Neural crest cell (in vitro differentiated cells): ENCODE data around the gene MORF4L2. TPM values are rescaled to one million over a fixed set of nuclear protein-coding genes. Genes with fewer than 3 reads are reported as not detected.

Source experiments
- DNase-seq: peaks from one replicate; pipeline ENCODE4 v3.0.0; 2021; ENCODE audit warnings: low read depth, mixed read lengths, low spot score
- H3K27ac Mint-ChIP-seq: one replicate; pipeline ENCODE4 v1.8.0; 2021; ENCODE audit warnings: mild to moderate bottlenecking, mixed read lengths; ENCODE audit not compliant: unreplicated experiment
- H3K27me3 Mint-ChIP-seq: 2 replicates; pipeline ENCODE4 v1.8.0; 2021; ENCODE audit warnings: low read depth, mild to moderate bottlenecking, mixed read lengths
- H3K36me3 Mint-ChIP-seq: 2 replicates; pipeline ENCODE4 v1.8.0; 2021; ENCODE audit warnings: low read depth, mild to moderate bottlenecking, mixed read lengths
- H3K4me1 Mint-ChIP-seq: 2 replicates; pipeline ENCODE4 v1.8.0; 2021; ENCODE audit warnings: mixed read lengths
- H3K4me3 Mint-ChIP-seq: one replicate; pipeline ENCODE4 v1.8.0; 2021; ENCODE audit warnings: mild to moderate bottlenecking, mixed read lengths
- H3K9me3 Mint-ChIP-seq: 2 replicates; pipeline ENCODE4 v1.8.0; 2021; ENCODE audit warnings: mixed read lengths
- long read RNA-seq: library from polyadenylated mRNA; unstranded; transcript quantifications from one replicate; pipeline ENCODE4 v2.0.0, GENCODE V29; 2020
- total RNA-seq: library from RNA; stranded (reverse); gene quantifications from 2 replicates; pipeline ENCODE4 v1.2.1, GENCODE V29; 2021
- TF ChIP-seq, protein P1 (sequence below): fragments of 200-600 bp; sonication (generic); conservative IDR thresholded peaks from 2 replicates; pipeline ENCODE4 v1.5.0; 2021; ENCODE audit warnings: antibody characterized with exemption, mild to moderate bottlenecking

The MORF4L2 gene, protein sequence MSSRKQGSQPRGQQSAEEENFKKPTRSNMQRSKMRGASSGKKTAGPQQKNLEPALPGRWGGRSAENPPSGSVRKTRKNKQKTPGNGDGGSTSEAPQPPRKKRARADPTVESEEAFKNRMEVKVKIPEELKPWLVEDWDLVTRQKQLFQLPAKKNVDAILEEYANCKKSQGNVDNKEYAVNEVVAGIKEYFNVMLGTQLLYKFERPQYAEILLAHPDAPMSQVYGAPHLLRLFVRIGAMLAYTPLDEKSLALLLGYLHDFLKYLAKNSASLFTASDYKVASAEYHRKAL
- 412 TPM in 2 replicates for total RNA-seq
- long read RNA-seq, transcript MORF4L2-203 (4 exons, 1,983 nt), result minor isoform, 272 of 949 reads
- long read RNA-seq, transcript MORF4L2-215 (4 exons, 451 nt), result major isoform, 409 of 949 reads
- long read RNA-seq, transcript MORF4L2-201 (4 exons, 1,824 nt), result minor isoform, 41 of 949 reads
- long read RNA-seq, transcript MORF4L2-209 (5 exons, 869 nt), result minor isoform, 47 of 949 reads
- long read RNA-seq, partial matches to known transcripts, result 6 of 949 reads
- long read RNA-seq, other reads (novel, unspliced or antisense), result 126 of 949 reads

- TF ChIP-seq, protein P1, sequence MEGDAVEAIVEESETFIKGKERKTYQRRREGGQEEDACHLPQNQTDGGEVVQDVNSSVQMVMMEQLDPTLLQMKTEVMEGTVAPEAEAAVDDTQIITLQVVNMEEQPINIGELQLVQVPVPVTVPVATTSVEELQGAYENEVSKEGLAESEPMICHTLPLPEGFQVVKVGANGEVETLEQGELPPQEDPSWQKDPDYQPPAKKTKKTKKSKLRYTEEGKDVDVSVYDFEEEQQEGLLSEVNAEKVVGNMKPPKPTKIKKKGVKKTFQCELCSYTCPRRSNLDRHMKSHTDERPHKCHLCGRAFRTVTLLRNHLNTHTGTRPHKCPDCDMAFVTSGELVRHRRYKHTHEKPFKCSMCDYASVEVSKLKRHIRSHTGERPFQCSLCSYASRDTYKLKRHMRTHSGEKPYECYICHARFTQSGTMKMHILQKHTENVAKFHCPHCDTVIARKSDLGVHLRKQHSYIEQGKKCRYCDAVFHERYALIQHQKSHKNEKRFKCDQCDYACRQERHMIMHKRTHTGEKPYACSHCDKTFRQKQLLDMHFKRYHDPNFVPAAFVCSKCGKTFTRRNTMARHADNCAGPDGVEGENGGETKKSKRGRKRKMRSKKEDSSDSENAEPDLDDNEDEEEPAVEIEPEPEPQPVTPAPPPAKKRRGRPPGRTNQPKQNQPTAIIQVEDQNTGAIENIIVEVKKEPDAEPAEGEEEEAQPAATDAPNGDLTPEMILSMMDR, result no peak
- Mint-ChIP-seq H3K4me3 (no peak within 1 kb of the TSS), H3K27me3 (peaks cover 11% of the 10 kb centered on the region), H3K27ac (peak within 1 kb of the TSS; percentile 97), H3K36me3 (peaks cover 7% of the 10 kb centered on the region), H3K4me1 (peaks cover 5% of the 10 kb centered on the region), H3K9me3 (no peaks in the 10 kb centered on the region)
- peak; percentile 62 for DNase-seq
Observed at GRCh38 chrX:103686199-103687072, at the start of gene MORF4L2. Gene MORF4L2 (minus strand): TSS chrX:103686699. CDS start chrX:103677027, 9,672 bp downstream.

- H3K27ac Mint-ChIP-seq, result no peak overlapping the region
- no peak overlapping the region for H3K4me3 Mint-ChIP-seq
- TF ChIP-seq, protein P1, result no peak
- no peaks in the 10 kb centered on the region for H3K36me3 Mint-ChIP-seq
- H3K27me3 Mint-ChIP-seq, result peaks cover 3% of the 10 kb centered on the region
- no peaks in the 10 kb centered on the region for H3K9me3 Mint-ChIP-seq
- DNase-seq, result no peak
- H3K4me1 Mint-ChIP-seq, result peaks cover 31% of the 10 kb centered on the region
Observed at GRCh38 chrX:103734125-103734760, 47.7 kb upstream of the MORF4L2 start.

- Mint-ChIP-seq H3K4me1 (peaks cover 25% of the 10 kb centered on the region), H3K36me3 (no peaks in the 10 kb centered on the region), H3K9me3 (no peaks in the 10 kb centered on the region), H3K27ac (no peak overlapping the region), H3K4me3 (no peak overlapping the region), H3K27me3 (peaks cover 3% of the 10 kb centered on the region)
- TF ChIP-seq, protein P1, result no peak
- DNase-seq, result no peak
Observed at GRCh38 chrX:103733017-103733416, 46.5 kb upstream of the MORF4L2 start.

GRCh38 chrX:103730796-103731493, 44.4 kb upstream of the MORF4L2 start:
- peak overlapping the region; percentile 96 for H3K27ac Mint-ChIP-seq
- H3K36me3 Mint-ChIP-seq, result no peaks in the 10 kb centered on the region
- peaks cover 3% of the 10 kb centered on the region for H3K27me3 Mint-ChIP-seq
- no peaks in the 10 kb centered on the region for H3K9me3 Mint-ChIP-seq
- no peak for DNase-seq
- H3K4me1 Mint-ChIP-seq, result peaks cover 23% of the 10 kb centered on the region
- no peak overlapping the region for H3K4me3 Mint-ChIP-seq
- TF ChIP-seq, protein P1, result no peak
